Thyroid gland (tissue), 4 donors: ENCODE data around the gene PADI1. TPM values are rescaled to one million over a fixed set of nuclear protein-coding genes. Genes with fewer than 3 reads are reported as not detected.

Experiments used
- DNase-seq, 2 donors: peaks; one replicate each; pipeline ENCODE4 v3.0.0-alpha.2; 2019
- H3K27ac ChIP-seq, 3 donors: fragments of 200-600 bp; sonication (generic); 1 replicate in 2 of 3; 2 replicates in 1 of 3; pipeline ENCODE4 v1.5.1; 2016 to 2019; ENCODE audit warnings: mild to moderate bottlenecking in 1 of 3, moderate library complexity in 1 of 3
- H3K27me3 ChIP-seq: fragments of 200-600 bp; sonication (generic); one replicate; pipeline ENCODE4 v1.5.1; 2019
- H3K36me3 ChIP-seq, 2 donors: fragments of 200-600 bp; sonication (generic); one replicate each; pipeline ENCODE4 v1.5.1; 2016 to 2019
- H3K4me1 ChIP-seq, 2 donors: fragments of 200-600 bp; sonication (generic); one replicate each; pipeline ENCODE4 v1.5.1; 2017 to 2019
- H3K4me3 ChIP-seq, 3 donors: fragments of 200-600 bp; sonication (generic); replicated peaks in 1 of 3; 1 replicate in 2 of 3; 2 replicates in 1 of 3; pipeline ENCODE4 v1.5.1; 2016; ENCODE audit warnings: mild to moderate bottlenecking in 1 of 3
- H3K9me3 ChIP-seq: fragments of 200-600 bp; sonication (generic); one replicate; pipeline ENCODE4 v1.5.1; 2017
- CTCF ChIP-seq, 6 experiments: fragments of 200-600 bp in 3 of 6; fragments of 450-650 bp in 3 of 6; sonication (generic) in 3 of 6; IDR thresholded peaks; one replicate each; pipeline ENCODE4 v1.5.1; 2016 to 2019; ENCODE audit warnings: antibody characterized with exemption in 6 of 6, mild to moderate bottlenecking in 2 of 6, inconsistent platforms in 1 of 6, moderate library complexity in 1 of 6
- POLR2A ChIP-seq, 2 donors: fragments of 450-650 bp; IDR thresholded peaks; one replicate each; pipeline ENCODE4 v1.6.1; 2017; ENCODE audit warnings: antibody characterized with exemption in 2 of 2, mild to moderate bottlenecking in 2 of 2, moderate library complexity in 1 of 2
- WGBS, 2 donors: methylation state at CpG; one replicate each; pipeline ENCODE4 v1.1.5; 2017; 5-methylcytosine and 5-hydroxymethylcytosine counted together
- intact Hi-C: fragments of 100-400 bp; cut with DNase I; formaldehyde crosslinking; loops from one replicate; pipeline ENCODE4 v1.15.1; 2023
- total RNA-seq, 4 donors: library from RNA; depleted of rRNA; stranded (reverse); fragments of >200 nt; gene quantifications; one replicate each; pipeline ENCODE4 v1.2.3, GENCODE V29; 2016

PADI1 gene
- total RNA-seq, 4 donors from 2014 or later = not detected

- Histone ChIP-seq H3K4me1 (peaks cover 12 to 18% of the 10 kb centered on the region in 2 donors), H3K27ac (no peak overlapping the region), H3K9me3 (no peaks in the 10 kb centered on the region), H3K4me3 (no peak overlapping the region), H3K36me3 (no peaks in the 10 kb centered on the region), H3K27me3 (no peaks in the 10 kb centered on the region)
- intact Hi-C loops = no loop called here
- no peak for TF ChIP-seq POLR2A (IDR thresholded peaks at IDR 0.05)
- no peak for DNase-seq
- WGBS, 2 donors = 80 to 90% methylated on average over 1 to 3 of the region's 3 CpGs
Measured at GRCh38 chr1:17208546-17208945, 3.6 kb downstream of the PADI1 start.

- Histone ChIP-seq H3K27me3 (no peaks in the 10 kb centered on the region), H3K4me1 (peaks cover 12 to 21% of the 10 kb centered on the region in 2 donors), H3K9me3 (no peaks in the 10 kb centered on the region), H3K36me3 (no peaks in the 10 kb centered on the region), H3K4me3 (no peak overlapping the region), H3K27ac (no peak overlapping the region)
- TF ChIP-seq POLR2A (IDR thresholded peaks at IDR 0.05) (no peak), CTCF (IDR thresholded peaks at IDR 0.05) (no peak)
- DNase-seq = no peak
- intact Hi-C loops = no loop called here
- 81 to 85% methylated on average over 5 of the region's 5 CpGs for WGBS, 2 donors
Measured at GRCh38 chr1:17209430-17209829, 4.5 kb downstream of the PADI1 start.

- Histone ChIP-seq H3K4me1 (peaks cover 12 to 21% of the 10 kb centered on the region in 2 donors), H3K36me3 (no peaks in the 10 kb centered on the region), H3K4me3 (no peak overlapping the region), H3K27me3 (no peaks in the 10 kb centered on the region), H3K27ac (no peak overlapping the region), H3K9me3 (no peaks in the 10 kb centered on the region)
- TF ChIP-seq CTCF (IDR thresholded peaks at IDR 0.05) (no peak), POLR2A (IDR thresholded peaks at IDR 0.05) (no peak)
- intact Hi-C loops = no loop called here
- DNase-seq = no peak
- 95 to 96% methylated on average over 7 of the region's 8 CpGs for WGBS, 2 donors
Measured at GRCh38 chr1:17210176-17210575, 5.2 kb downstream of the PADI1 start.

GRCh38 chr1:17211377-17211776 lies 6.4 kb downstream of the PADI1 start:
- TF ChIP-seq CTCF (IDR thresholded peaks at IDR 0.05) (no peak), POLR2A (IDR thresholded peaks at IDR 0.05) (no peak)
- no peak for DNase-seq
- intact Hi-C loops = no loop called here
- 92 to 95% methylated on average over 5 of the region's 5 CpGs for WGBS, 2 donors
- Histone ChIP-seq H3K4me3 (no peak overlapping the region), H3K27me3 (no peaks in the 10 kb centered on the region), H3K4me1 (peaks cover 12 to 21% of the 10 kb centered on the region in 2 donors), H3K36me3 (no peaks in the 10 kb centered on the region), H3K9me3 (no peaks in the 10 kb centered on the region), H3K27ac (no peak overlapping the region)

- 38 to 41% methylated on average over 4 to 10 of the region's 10 CpGs for WGBS, 2 donors
- H3K27ac ChIP-seq = peak overlapping the region; percentile 17 to 73 (median 40)
- peaks cover 12 to 21% of the 10 kb centered on the region in 2 donors for H3K4me1 ChIP-seq
- intact Hi-C loops = no loop called here
- peak in 4 of 6 experiments; percentile 33 to 56 (median 40) for TF ChIP-seq CTCF (IDR thresholded peaks at IDR 0.05)
- no peak for TF ChIP-seq POLR2A (IDR thresholded peaks at IDR 0.05)
- H3K4me3 ChIP-seq = no peak overlapping the region
- no peaks in the 10 kb centered on the region for H3K9me3 ChIP-seq
- DNase-seq = peak; percentile 82
- H3K27me3 ChIP-seq = no peaks in the 10 kb centered on the region
- no peaks in the 10 kb centered on the region for H3K36me3 ChIP-seq
Measured at GRCh38 chr1:17212009-17212408, 7.1 kb downstream of the PADI1 start.
